ENCODE measurements around the gene IL10RA. TPM values are rescaled to one million over a fixed set of nuclear protein-coding genes. Genes with fewer than 3 reads are reported as not detected.

Gene IL10RA
- total RNA-seq, 2 donors from 2014 or later: 4.6 to 11.4 TPM

DNA sequence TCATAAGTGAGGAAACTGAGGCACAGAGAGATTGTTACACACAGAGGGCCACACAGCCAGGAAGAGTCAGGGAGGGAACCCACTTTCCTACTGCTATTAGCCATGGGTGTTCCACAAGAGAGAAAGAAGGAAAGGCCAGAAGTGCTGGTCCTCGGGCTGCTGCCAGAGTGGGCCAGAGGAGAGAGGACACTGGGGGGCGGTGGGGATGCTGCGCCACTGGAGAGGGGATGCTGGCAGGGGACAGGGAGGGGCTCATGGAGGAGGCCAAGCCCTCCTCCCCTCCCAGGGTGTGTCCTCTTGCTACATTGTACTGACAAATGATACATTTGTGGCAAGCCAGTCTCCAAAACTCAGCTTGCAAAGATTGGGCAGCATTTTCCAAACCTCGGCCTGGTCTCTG lies 9.9 kb downstream of the IL10RA start:
- no peaks in the 10 kb centered on the region for H3K9me3 ChIP-seq
- H3K4me3 ChIP-seq: no peak overlapping the region
- H3K27ac ChIP-seq: no peak overlapping the region
- H3K36me3 ChIP-seq: peaks cover 6% of the 10 kb centered on the region
- TF ChIP-seq, protein P1, sequence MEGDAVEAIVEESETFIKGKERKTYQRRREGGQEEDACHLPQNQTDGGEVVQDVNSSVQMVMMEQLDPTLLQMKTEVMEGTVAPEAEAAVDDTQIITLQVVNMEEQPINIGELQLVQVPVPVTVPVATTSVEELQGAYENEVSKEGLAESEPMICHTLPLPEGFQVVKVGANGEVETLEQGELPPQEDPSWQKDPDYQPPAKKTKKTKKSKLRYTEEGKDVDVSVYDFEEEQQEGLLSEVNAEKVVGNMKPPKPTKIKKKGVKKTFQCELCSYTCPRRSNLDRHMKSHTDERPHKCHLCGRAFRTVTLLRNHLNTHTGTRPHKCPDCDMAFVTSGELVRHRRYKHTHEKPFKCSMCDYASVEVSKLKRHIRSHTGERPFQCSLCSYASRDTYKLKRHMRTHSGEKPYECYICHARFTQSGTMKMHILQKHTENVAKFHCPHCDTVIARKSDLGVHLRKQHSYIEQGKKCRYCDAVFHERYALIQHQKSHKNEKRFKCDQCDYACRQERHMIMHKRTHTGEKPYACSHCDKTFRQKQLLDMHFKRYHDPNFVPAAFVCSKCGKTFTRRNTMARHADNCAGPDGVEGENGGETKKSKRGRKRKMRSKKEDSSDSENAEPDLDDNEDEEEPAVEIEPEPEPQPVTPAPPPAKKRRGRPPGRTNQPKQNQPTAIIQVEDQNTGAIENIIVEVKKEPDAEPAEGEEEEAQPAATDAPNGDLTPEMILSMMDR (IDR thresholded peaks at IDR 0.05): no peak
- no peak for DNase-seq (ENCODE audit: low spot score)
- H3K4me1 ChIP-seq: no peaks in the 10 kb centered on the region
- H3K27me3 ChIP-seq: no peaks in the 10 kb centered on the region

DNA sequence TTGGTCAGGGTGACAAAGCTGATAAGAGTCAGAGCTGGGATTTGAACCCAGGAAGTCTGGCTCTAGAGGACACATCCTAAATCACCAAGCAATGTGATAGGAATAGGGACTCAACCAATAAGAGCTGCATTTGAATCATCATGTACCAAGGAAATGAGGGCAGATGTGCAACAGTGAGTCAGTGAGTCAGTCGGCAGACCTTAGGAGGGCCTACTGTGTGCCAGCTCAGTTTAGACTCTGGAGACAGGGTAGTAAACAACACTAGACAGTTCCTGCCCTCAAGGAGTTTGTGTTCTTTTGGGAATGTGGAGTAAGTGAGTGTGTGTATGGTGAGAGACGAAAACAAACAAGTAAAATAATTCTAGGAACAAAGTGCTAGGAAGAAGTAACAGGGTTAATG lies 11.2 kb downstream of the IL10RA start:
- no peaks in the 10 kb centered on the region for H3K9me3 ChIP-seq
- no peak overlapping the region for H3K27ac ChIP-seq
- DNase-seq (ENCODE audit: low spot score): no peak
- H3K4me3 ChIP-seq: no peak overlapping the region
- peaks cover 6% of the 10 kb centered on the region for H3K36me3 ChIP-seq
- TF ChIP-seq, protein P1 (IDR thresholded peaks at IDR 0.05): no peak
- H3K27me3 ChIP-seq: no peaks in the 10 kb centered on the region
- peaks cover 0 to 7% of the 10 kb centered on the region in 2 donors for H3K4me1 ChIP-seq

DNA sequence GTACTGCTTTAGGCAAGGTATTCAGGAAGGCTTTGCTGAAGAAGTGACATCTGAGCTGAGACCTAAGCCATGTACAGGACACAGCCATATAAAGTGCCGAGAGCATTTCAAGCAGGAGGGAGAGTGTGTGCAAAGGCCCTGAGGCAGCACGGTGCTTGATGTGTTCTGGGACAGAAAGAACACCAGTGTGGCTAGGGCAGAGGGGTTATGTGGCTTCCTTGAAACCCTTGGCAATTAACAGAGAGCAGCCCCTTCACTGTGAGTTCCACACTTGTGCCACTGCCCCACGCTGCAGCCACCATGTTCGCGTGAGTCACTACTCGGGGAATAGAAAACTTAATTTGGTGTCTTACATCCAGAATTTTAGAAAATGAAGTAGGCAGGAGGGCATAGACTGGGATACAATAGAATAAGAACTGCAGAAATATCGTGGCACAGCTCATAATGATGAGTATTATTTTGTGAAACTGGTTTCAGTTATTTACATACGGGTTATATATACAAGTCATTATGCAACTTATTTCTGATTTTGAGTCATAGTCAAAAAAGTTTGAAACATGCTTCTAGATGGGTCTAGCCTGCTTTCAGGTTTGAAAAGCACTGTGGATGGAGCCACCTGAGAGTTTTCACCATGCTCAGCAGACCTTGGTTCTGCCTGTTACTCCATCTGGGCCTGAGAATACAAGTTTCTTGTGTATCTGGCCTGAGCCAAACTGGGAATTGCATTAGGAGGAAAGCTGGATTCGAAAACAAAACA lies 11.8 kb downstream of the IL10RA start:
- Histone ChIP-seq H3K4me3 (no peak overlapping the region), H3K9me3 (no peaks in the 10 kb centered on the region), H3K4me1 (peaks cover 0 to 12% of the 10 kb centered on the region in 2 donors), H3K27ac (no peak overlapping the region), H3K36me3 (peaks cover 6% of the 10 kb centered on the region), H3K27me3 (no peaks in the 10 kb centered on the region)
- TF ChIP-seq, protein P1 (IDR thresholded peaks at IDR 0.05): no peak
- DNase-seq (ENCODE audit: low spot score): no peak

DNA sequence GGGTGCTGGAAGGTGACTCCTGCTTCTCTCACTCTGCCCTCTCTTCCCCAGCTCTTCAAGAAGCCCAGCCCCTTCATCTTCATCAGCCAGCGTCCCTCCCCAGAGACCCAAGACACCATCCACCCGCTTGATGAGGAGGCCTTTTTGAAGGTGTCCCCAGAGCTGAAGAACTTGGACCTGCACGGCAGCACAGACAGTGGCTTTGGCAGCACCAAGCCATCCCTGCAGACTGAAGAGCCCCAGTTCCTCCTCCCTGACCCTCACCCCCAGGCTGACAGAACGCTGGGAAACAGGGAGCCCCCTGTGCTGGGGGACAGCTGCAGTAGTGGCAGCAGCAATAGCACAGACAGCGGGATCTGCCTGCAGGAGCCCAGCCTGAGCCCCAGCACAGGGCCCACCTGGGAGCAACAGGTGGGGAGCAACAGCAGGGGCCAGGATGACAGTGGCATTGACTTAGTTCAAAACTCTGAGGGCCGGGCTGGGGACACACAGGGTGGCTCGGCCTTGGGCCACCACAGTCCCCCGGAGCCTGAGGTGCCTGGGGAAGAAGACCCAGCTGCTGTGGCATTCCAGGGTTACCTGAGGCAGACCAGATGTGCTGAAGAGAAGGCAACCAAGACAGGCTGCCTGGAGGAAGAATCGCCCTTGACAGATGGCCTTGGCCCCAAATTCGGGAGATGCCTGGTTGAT lies 12.6 kb downstream of the IL10RA start:
- TF ChIP-seq, protein P1 (IDR thresholded peaks at IDR 0.05): no peak
- DNase-seq (ENCODE audit: low spot score): no peak
- Histone ChIP-seq H3K9me3 (no peaks in the 10 kb centered on the region), H3K36me3 (peaks cover 6% of the 10 kb centered on the region), H3K4me3 (no peak overlapping the region), H3K4me1 (peaks cover 0 to 15% of the 10 kb centered on the region in 2 donors), H3K27ac (no peak overlapping the region), H3K27me3 (no peaks in the 10 kb centered on the region)

DNA sequence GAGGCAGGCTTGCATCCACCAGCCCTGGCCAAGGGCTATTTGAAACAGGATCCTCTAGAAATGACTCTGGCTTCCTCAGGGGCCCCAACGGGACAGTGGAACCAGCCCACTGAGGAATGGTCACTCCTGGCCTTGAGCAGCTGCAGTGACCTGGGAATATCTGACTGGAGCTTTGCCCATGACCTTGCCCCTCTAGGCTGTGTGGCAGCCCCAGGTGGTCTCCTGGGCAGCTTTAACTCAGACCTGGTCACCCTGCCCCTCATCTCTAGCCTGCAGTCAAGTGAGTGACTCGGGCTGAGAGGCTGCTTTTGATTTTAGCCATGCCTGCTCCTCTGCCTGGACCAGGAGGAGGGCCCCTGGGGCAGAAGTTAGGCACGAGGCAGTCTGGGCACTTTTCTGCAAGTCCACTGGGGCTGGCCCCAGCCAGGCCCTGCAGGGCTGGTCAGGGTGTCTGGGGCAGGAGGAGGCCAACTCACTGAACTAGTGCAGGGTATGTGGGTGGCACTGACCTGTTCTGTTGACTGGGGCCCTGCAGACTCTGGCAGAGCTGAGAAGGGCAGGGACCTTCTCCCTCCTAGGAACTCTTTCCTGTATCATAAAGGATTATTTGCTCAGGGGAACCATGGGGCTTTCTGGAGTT lies 13.3 kb downstream of the IL10RA start:
- H3K9me3 ChIP-seq: no peaks in the 10 kb centered on the region
- H3K4me1 ChIP-seq: peaks cover 0 to 15% of the 10 kb centered on the region in 2 donors
- no peak overlapping the region for H3K27ac ChIP-seq
- peaks cover 6% of the 10 kb centered on the region for H3K36me3 ChIP-seq
- no peak for DNase-seq (ENCODE audit: low spot score)
- H3K27me3 ChIP-seq: no peaks in the 10 kb centered on the region
- TF ChIP-seq, protein P1 (IDR thresholded peaks at IDR 0.05): no peak
- no peak overlapping the region for H3K4me3 ChIP-seq

Measured in right atrium auricular region (tissue), 2 donors.